Heart left ventricle (tissue), 16 donors: Measurements from ENCODE around the gene PLAAT4. TPM values are rescaled to one million over a fixed set of nuclear protein-coding genes. Genes with fewer than 3 reads are reported as not detected.

ENCODE experiments used
- ATAC-seq, 4 donors: fragments of 200-7000 bp; cut with Tn5 transposase; one replicate each; pipeline ENCODE4 v1.9.1; 2020 to 2022; ENCODE audit warnings: moderate library complexity in 4 of 4, mild to moderate bottlenecking in 3 of 4, moderate number of reproducible peaks in 1 of 4
- DNase-seq, 5 donors: peaks; one replicate each; pipeline ENCODE4 v3.0.0-alpha.2; 2020
- H3K27ac ChIP-seq, 12 donors: fragments of 200-600 bp; sonication (generic) in 4 of 12; one replicate each; pipeline versions ENCODE4 v1.5.0 to v1.8.0; 2016 to 2022; ENCODE audit warnings: mild to moderate bottlenecking in 2 of 12
- H3K27me3 ChIP-seq, 9 donors: fragments of 200-600 bp; sonication (generic) in 2 of 9; one replicate each; pipeline versions ENCODE4 v1.5.1 to v1.8.0; 2016 to 2022; ENCODE audit warnings: mild to moderate bottlenecking in 3 of 9
- H3K36me3 ChIP-seq, 9 donors: fragments of 200-600 bp; sonication (generic) in 2 of 9; one replicate each; pipeline versions ENCODE4 v1.5.0 to v1.8.0; 2018 to 2022; ENCODE audit warnings: mild to moderate bottlenecking in 2 of 9
- H3K4me1 ChIP-seq, 12 donors: fragments of 200-600 bp; sonication (generic) in 4 of 12; one replicate each; pipeline versions ENCODE4 v1.5.0 to v1.8.0; 2016 to 2022; ENCODE audit warnings: mild to moderate bottlenecking in 3 of 12
- H3K4me3 ChIP-seq, 12 donors: fragments of 200-600 bp; sonication (generic) in 4 of 12; one replicate each; pipeline versions ENCODE4 v1.5.0 to v1.8.0; 2017 to 2022; ENCODE audit warnings: mild to moderate bottlenecking in 9 of 12, moderate library complexity in 4 of 12
- H3K9me3 ChIP-seq, 12 donors: fragments of 200-600 bp; sonication (generic) in 4 of 12; one replicate each; pipeline versions ENCODE4 v1.5.0 to v1.8.0; 2016 to 2022; ENCODE audit warnings: mild to moderate bottlenecking in 1 of 12
- POLR2A ChIP-seq, 2 donors: fragments of 450-650 bp; IDR thresholded peaks; one replicate each; pipeline ENCODE4 v1.6.1; 2017; ENCODE audit warnings: antibody characterized with exemption in 2 of 2, mild to moderate bottlenecking in 2 of 2, moderate library complexity in 2 of 2
- WGBS, 4 donors: extraction: QIAGEN DNeasy Blood & Tissue Kit in 2 of 4; methylation state at CpG; one replicate each; pipeline versions ENCODE4 v1.1.5 to v1.1.7; 2013 to 2018; 5-methylcytosine and 5-hydroxymethylcytosine counted together
- intact Hi-C, 10 donors: fragments of 100-400 bp; cut with DNase I; formaldehyde crosslinking; loops; one replicate each; pipeline versions ENCODE4 v1.11.1 to v1.14.2; 2022
- polyA plus RNA-seq, 2 donors: library from polyadenylated mRNA; stranded (reverse); fragments of 200-250 nt; gene quantifications; one replicate each; pipeline ENCODE4 v1.2.3, GENCODE V29; 2013
- total RNA-seq, 9 donors: library from RNA; depleted of rRNA in 2 of 9; stranded (reverse); fragments of >200 nt in 2 of 9; fragmentation: NEBNext Ultra II Directional in 3 of 9; extraction: Animal tissue kit (Norgen Biotek cat#: 25700) in 3 of 9; gene quantifications; one replicate each; pipeline versions ENCODE4 v1.1.0 to v1.2.4, GENCODE V29; 2016 to 2023
- TF ChIP-seq, protein P1 (sequence below), 12 donors: fragments of 200-600 bp; sonication (generic) in 4 of 12; IDR thresholded peaks; one replicate each; pipeline versions ENCODE4 v1.5.0 to v1.8.0; 2018 to 2022; ENCODE audit warnings: antibody characterized with exemption in 12 of 12, mild to moderate bottlenecking in 5 of 12
- donor health status: ischemic (EF 13 %, LVEDD 7.1; RV severe dilation, severe dysfunction).
- donor health status: healthy with polysubstance abuse.
- donor health status: DM: no; HTN: yes; CAD: no.
- donor health status: DM: no; HTN: no; CAD: no.
- donor health status: ischemic (EF 25% LVEDD 6.9; RV normal size, moderate dysfunction).
- donor health status: ischemic (EF 25% LVEDD 5.7; RV mildly dilated, moderate dysfunction).
- donor health status: healthy.
- donor health status: DM: yes; HTN: yes; CAD: no.
- donor health status: ischemic (EF 35%, LVEDD 5.7; RV mildly dilated, moderate dysfunction).
- donor health status: nonischemic (EF 11% LVEDD 7.7; RV severe dilation, severe dysfunction).
- donor health status: DM: yes; HTN: yes; CAD: no.
- donor health status: PGD.
- donor health status: ischemic (EF 29% LVEDD 5.4; RV normal size, mild dysfunction).
- donor health status: nonischemic (EF 23%, LVEDD 6.1; RV moderate dilation, normal function).

The PLAAT4 gene
- total and polyA plus RNA-seq, 11 donors, result 4.6 to 484 (median 8.0) TPM

DNA sequence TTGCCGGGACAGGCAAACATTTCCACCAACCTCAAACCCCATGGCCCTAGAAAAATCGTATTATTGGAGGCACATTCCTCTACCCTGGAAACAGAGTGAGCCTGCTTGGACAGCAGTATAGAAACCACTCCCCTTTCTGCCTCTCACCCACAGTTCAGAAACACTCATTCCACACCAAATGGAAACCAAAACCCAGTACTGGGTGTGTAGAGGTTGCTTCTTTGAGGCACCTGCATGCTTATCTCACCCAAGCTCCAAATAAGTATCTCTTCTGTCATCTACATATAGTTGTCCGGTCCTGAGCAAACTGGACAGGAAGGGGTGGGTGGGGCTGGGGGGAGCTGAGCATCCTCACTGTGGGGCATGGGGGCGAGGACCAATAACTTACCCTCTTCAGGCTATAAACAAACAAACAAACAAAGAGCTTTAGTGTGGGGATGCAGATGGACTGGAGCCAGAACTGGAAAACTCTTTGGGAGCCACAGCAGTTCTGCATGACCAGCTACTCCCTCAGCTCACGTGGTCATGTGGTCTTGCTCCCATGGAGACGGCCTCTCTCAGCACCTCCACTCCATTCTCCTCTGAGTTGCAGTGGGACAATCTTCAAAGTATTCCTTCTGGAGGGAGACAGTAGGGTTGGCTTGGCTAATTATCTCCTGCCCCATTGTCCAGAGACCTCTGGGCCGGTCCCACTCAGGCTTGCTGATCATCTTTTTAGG lies 27.6 kb downstream of the PLAAT4 start:
- Histone ChIP-seq H3K27ac (no peak overlapping the region), H3K4me3 (no peak overlapping the region), H3K9me3 (no peaks in the 10 kb centered on the region), H3K36me3 (no peaks in the 10 kb centered on the region), H3K4me1 (peaks cover 0 to 31% (median 8%) of the 10 kb centered on the region in 12 donors), H3K27me3 (no peaks in the 10 kb centered on the region)
- DNase-seq (no peak), ATAC-seq (no peak)
- intact Hi-C loops, result no loop called here
- no peak for TF ChIP-seq POLR2A (IDR thresholded peaks at IDR 0.05)
- TF ChIP-seq, protein P1, sequence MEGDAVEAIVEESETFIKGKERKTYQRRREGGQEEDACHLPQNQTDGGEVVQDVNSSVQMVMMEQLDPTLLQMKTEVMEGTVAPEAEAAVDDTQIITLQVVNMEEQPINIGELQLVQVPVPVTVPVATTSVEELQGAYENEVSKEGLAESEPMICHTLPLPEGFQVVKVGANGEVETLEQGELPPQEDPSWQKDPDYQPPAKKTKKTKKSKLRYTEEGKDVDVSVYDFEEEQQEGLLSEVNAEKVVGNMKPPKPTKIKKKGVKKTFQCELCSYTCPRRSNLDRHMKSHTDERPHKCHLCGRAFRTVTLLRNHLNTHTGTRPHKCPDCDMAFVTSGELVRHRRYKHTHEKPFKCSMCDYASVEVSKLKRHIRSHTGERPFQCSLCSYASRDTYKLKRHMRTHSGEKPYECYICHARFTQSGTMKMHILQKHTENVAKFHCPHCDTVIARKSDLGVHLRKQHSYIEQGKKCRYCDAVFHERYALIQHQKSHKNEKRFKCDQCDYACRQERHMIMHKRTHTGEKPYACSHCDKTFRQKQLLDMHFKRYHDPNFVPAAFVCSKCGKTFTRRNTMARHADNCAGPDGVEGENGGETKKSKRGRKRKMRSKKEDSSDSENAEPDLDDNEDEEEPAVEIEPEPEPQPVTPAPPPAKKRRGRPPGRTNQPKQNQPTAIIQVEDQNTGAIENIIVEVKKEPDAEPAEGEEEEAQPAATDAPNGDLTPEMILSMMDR (IDR thresholded peaks at IDR 0.05), result no peak
- 79 to 88% (median 83%) methylated on average over 7 of the region's 7 CpGs for WGBS, 4 donors

DNA sequence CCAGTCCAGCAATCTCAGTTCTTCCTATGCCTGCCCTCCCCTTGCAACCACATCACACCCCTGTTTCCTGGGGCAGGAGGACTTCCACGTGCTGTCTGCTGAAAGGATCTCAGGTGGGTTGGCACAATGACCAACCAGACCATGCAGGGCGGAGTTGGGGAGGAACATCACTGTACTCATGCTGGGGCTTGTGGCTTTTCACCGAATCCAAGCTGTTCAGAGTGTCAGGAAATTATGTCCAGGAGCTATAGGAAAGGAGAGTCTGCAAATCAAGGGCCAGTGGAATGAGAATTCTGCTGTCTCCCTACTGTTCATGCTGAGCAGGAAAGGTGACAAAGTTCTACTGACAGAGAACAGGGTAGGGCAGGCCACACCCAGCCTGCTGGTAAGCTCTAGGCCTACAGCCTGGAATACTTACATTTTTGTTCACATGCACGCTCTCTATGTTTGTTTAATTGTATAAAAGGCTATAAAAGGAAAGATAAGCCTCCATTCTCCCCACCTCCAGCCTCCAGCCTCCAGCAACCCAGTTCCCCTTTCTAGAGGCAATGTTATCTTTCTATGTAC lies 28.3 kb downstream of the PLAAT4 start:
- Histone ChIP-seq H3K36me3 (no peaks in the 10 kb centered on the region), H3K27me3 (no peaks in the 10 kb centered on the region), H3K27ac (no peak overlapping the region), H3K9me3 (no peaks in the 10 kb centered on the region), H3K4me3 (no peak overlapping the region), H3K4me1 (peaks cover 0 to 31% (median 8%) of the 10 kb centered on the region in 12 donors)
- intact Hi-C loops, result no loop called here
- DNase-seq (no peak), ATAC-seq (no peak)
- TF ChIP-seq, protein P1 (IDR thresholded peaks at IDR 0.05), result no peak
- TF ChIP-seq POLR2A (IDR thresholded peaks at IDR 0.05), result no peak
- WGBS, 4 donors, result 74 to 87% (median 83%) methylated on average over 4 of the region's 4 CpGs

DNA sequence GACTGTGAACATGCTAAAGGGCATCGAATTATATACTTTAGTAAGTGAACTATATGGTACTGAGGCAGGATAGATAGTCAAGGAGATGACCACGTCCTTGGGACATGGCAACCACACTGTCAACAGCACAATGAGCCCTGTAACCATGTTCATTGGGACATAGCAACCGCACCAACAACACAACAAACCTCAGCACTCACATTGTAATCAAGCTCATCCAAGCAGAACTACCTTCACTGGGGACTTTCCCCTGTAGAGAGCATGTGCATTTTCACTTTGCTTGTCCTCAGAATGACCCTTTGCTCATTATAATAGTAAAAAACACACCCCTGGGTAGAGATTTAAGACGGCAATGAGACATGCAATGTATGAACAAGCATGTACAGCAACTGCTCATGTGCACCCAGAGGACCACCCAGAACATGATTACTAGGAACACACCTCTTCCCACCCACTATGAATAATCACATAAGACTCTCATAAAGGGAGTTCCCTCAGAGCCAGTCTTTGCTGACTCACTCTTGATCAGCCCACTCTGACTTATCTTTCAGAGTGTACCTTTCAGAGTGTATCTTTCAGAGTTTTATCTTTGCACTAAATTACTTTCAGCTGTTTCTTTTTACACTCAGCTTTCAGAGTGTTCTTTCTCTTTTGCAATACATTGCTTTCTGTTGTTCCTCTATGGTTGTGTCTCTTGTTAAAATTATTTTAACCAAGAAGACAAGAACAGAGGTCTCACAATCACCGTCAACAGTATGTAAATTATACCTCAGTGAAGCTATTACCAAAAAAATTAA lies 30.6 kb downstream of the PLAAT4 start:
- H3K27ac ChIP-seq, result peak overlapping the region in 11 of 12 donors; percentile 18 to 71 (median 51)

More for the DNA sequence above, 30.6 kb downstream of the PLAAT4 start:
- Histone ChIP-seq H3K27me3 (no peaks in the 10 kb centered on the region), H3K4me3 (peak overlapping the region in 2 of 12 donors; percentile 1 to 7), H3K36me3 (no peaks in the 10 kb centered on the region), H3K4me1 (peaks cover 0 to 19% (median 7%) of the 10 kb centered on the region in 12 donors), H3K9me3 (no peaks in the 10 kb centered on the region)
- peak in 1 of 2 donors; percentile 17 for TF ChIP-seq POLR2A (IDR thresholded peaks at IDR 0.05)
- TF ChIP-seq, protein P1 (IDR thresholded peaks at IDR 0.05), result no peak
- WGBS, 4 donors, result 21 to 28% (median 26%) methylated on average over 5 of the region's 5 CpGs
- intact Hi-C loops, result no loop called here
- ATAC-seq, result peak; percentile 87 to 96 (median 94)
- DNase-seq, result peak in 3 of 5 donors; percentile 41 to 62 (median 46)
